T47D (cell line): ENCODE results near the gene WFDC8.
"Not testable (repeated sequence)": the region's sequence is repeated elsewhere in the genome, so short reads cannot be mapped to it uniquely, and the experiment has no call there.

Source experiments
- DNase-seq, 2 experiments: peaks; one replicate each; pipeline versions ENCODE4 v3.0.0 to v3.0.0-alpha.2; 2011 to 2012; ENCODE audit warnings: low read depth in 1 of 2, low spot score in 1 of 2
- JUND ChIP-seq: IDR thresholded peaks from 2 replicates; pipeline ENCODE4 v1.6.1; 2012; ENCODE audit warnings: low read depth
- in situ Hi-C: cut with HindIII; loops from 2 replicates; pipeline ENCODE4 v1.10.0; 2016; ENCODE audit warnings: low sequenced_read_pairs, low pct_unique_long_range_greater_than_20kb

Gene WFDC8

DNA sequence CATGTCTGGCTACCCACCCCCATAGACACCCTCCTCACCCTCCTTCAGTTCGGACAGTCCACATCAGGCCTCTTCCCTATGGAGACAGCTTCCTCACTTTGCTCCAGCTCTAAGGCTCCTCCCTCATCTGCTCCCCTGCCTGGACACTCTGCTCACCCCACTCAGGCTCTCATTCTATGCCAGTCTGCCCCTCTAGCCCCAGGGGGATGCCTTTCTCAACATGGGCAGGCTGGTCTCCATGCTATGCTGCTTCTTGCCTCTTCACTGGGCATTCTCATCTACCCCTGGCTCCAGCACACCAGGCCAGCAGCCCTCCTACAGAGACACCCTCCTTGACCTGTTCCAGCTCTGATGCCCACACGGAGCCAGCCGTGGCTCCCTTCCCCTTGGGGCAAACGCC is at the start of gene WFDC8:
Gene WFDC8 (minus strand): TSS at position 101 of the 400 bp plus-strand sequence. CDS start 37 bp downstream, at position 64.
- DNase-seq, result no peak
- in situ Hi-C loops, result no loop called here
- no peak for TF ChIP-seq JUND

DNA sequence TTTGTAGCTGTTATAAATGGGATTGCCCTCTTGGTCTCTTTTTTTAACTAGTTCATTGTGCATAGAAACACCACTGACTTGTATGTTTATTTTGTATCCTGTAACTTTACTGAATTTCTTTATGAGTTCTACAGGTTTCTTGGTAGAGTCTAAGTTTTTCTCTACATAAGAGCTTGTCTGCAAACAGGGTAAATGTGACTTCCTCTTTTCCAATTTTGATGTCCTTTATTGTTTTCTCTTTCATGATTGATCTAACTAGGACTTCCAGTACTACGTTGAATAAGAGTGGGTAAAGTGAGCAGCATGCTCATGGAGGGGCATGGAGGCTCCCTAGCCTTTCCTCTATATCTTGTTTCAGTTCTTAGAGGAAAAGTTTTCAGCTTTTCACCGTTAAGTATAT is 47.5 kb upstream of the WFDC8 start:
- no peak for DNase-seq
- TF ChIP-seq JUND, result no peak
- in situ Hi-C loops, result no loop called here

GRCh38 chr20:45621593-45621992 is 42.5 kb upstream of the WFDC8 start:
- no peak for TF ChIP-seq JUND
- no peak for DNase-seq
- in situ Hi-C loops, result no loop called here

- in situ Hi-C loops, result no loop called here
- TF ChIP-seq JUND, result no peak
- DNase-seq, result no peak
Observed at GRCh38 chr20:45617591-45617990, 38.5 kb upstream of the WFDC8 start.

DNA sequence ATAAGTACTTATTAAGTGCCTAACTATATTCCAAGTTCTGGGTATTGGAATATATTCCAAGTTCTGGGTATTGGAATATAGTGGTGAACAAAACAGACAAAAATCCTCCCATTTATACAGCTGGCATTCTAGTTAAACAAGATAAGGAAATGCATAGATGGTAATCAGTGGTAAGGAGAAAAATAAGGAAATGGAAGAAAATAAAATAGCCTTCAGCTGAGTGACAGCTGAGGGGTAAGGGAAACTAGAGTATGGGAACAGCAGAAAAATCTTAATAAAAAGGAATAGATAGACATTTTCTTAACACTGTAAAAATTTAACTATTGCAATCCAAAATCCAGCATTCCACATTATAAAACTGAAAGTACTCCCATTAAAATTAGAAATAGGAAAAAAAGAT is 33.2 kb upstream of the WFDC8 start:
- no peak for DNase-seq
- in situ Hi-C loops, result no loop called here
- no peak for TF ChIP-seq JUND

- no peak for TF ChIP-seq JUND
- DNase-seq, result peak in 1 of 2 experiments; percentile 73
- in situ Hi-C loops, result no loop called here
Observed at GRCh38 chr20:45611054-45611453, 32.0 kb upstream of the WFDC8 start.

GRCh38 chr20:45607810-45608209 is 28.7 kb upstream of the WFDC8 start:
- in situ Hi-C loops, result no loop called here
- no peak for DNase-seq

DNA sequence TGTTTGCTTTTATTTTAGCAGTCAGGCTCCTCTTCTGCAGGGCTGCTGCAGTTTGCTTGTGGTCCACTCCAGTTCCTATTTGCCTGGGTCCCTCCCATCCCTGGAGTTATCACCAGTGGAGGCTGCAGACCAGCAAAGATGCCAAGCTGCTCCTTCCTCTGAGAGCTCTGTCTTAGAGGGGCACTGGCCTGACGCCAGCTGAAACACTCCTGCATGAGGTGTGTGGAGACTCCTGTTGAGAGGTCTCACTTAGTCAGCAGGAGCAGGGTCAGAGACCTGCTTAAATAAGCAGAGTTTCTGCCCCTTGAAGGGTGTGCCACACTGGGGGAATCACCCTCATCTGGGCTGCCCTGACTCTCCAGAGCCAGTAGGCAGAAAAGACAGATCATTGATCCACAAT is 16.2 kb upstream of the WFDC8 start:
- in situ Hi-C loops, result no loop called here
- no peak for TF ChIP-seq JUND
- no peak for DNase-seq

More at GRCh38 chr20:45607810-45608209, 28.7 kb upstream of the WFDC8 start:
- no peak for TF ChIP-seq JUND

DNA sequence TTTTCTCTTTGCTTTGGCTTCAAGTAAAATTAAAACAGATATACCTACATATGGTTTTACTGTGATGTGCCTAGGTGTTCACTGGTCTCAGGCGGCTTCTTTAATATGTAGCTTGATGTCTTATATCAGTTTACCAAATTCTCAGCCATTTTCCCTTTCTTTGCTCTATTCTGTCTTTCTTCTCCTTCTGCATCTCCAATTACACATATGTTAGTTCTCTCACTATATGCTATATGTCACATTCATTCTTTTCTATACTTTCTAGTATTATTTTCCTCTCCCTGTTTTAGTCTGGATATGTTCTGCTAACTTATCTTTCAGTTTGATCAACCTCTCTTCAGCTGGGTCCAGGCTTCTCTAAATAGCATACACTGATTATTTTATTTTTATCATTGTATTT is 14.4 kb upstream of the WFDC8 start:
- DNase-seq, result no peak
- in situ Hi-C loops, result no loop called here
- no peak for TF ChIP-seq JUND

- DNase-seq, result peak; percentile 33 to 88
- no peak for TF ChIP-seq JUND
- in situ Hi-C loops, result no loop called here
Observed at GRCh38 chr20:45592574-45593189, 13.6 kb upstream of the WFDC8 start.

DNA sequence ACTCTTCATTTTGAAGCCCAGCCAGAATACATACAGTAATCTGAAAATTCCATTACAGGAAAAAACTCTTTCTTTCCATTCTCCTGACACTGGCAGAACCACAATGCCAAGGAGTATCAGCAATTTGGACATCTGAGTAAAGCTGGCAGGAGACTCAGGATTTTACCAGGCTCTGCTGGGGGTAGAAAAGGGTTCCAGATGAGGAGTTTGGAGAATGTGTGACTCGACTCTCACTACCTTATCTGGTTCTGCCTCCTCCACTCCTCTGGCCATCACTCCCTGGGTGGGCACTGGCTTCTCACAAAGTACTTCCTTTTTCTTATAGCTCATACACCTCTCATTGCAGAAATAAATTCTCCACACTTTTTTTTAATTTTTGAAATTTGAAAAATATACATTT is 10.6 kb upstream of the WFDC8 start:
- no peak for TF ChIP-seq JUND
- in situ Hi-C loops, result no loop called here
- no peak for DNase-seq

GRCh38 chr20:45588800-45589199 is 9.7 kb upstream of the WFDC8 start:
- in situ Hi-C loops, result no loop called here
- TF ChIP-seq JUND, result no peak
- peak in 1 of 2 experiments; percentile 12 for DNase-seq

- in situ Hi-C loops, DNase-seq: not testable (repeated sequence)
Observed at GRCh38 chr20:45585986-45586385, 6.9 kb upstream of the WFDC8 start.

- in situ Hi-C loops, result not testable (repeated sequence)
Observed at GRCh38 chr20:45584294-45584693, 5.2 kb upstream of the WFDC8 start.

More at GRCh38 chr20:45584294-45584693, 5.2 kb upstream of the WFDC8 start:
- DNase-seq, result not testable (repeated sequence)
